Right lobe of liver (tissue), 6 donors: ENCODE results near the gene ZMIZ1. TPM values are rescaled to one million over a fixed set of nuclear protein-coding genes. Genes with fewer than 3 reads are reported as not detected.

Experiments
- ATAC-seq, 4 donors: fragments of 200-7000 bp; cut with Tn5 transposase; one replicate each; pipeline ENCODE4 v1.9.1; 2020; ENCODE audit warnings: mild to moderate bottlenecking in 4 of 4, moderate library complexity in 4 of 4
- DNase-seq, 3 donors: peaks; one replicate each; pipeline ENCODE4 v3.0.0-alpha.2; 2020
- H3K27ac ChIP-seq, 3 donors: fragments of 200-600 bp; one replicate each; pipeline ENCODE4 v1.8.0; 2022
- H3K27me3 ChIP-seq, 2 donors: fragments of 200-600 bp; one replicate each; pipeline ENCODE4 v1.8.0; 2022
- H3K36me3 ChIP-seq, 4 donors: fragments of 200-600 bp; sonication (generic) in 1 of 4; one replicate each; pipeline versions ENCODE4 v1.5.1 to v1.8.0; 2017 to 2022; ENCODE audit warnings: control low read depth in 1 of 4
- H3K4me1 ChIP-seq, 4 donors: fragments of 200-600 bp; sonication (generic) in 1 of 4; one replicate each; pipeline versions ENCODE4 v1.5.1 to v1.8.0; 2017 to 2022; ENCODE audit warnings: control low read depth in 1 of 4
- H3K4me3 ChIP-seq, 3 donors: fragments of 200-600 bp; one replicate each; pipeline ENCODE4 v1.8.0; 2022
- H3K9me3 ChIP-seq, 4 donors: fragments of 200-600 bp; sonication (generic) in 1 of 4; one replicate each; pipeline versions ENCODE4 v1.5.1 to v1.8.0; 2017 to 2022; ENCODE audit warnings: control low read depth in 1 of 4
- CTCF ChIP-seq, 4 donors: fragments of 200-600 bp in 3 of 4; fragments of 450-650 bp in 1 of 4; IDR thresholded peaks; one replicate each; pipeline versions ENCODE4 v1.5.1 to v1.8.0; 2016 to 2022; ENCODE audit warnings: antibody characterized with exemption in 4 of 4, mild to moderate bottlenecking in 2 of 4
- POLR2A ChIP-seq: fragments of 450-650 bp; IDR thresholded peaks from one replicate; pipeline ENCODE4 v1.6.1; 2017; ENCODE audit warnings: antibody characterized with exemption, mild to moderate bottlenecking
- WGBS: methylation state at CpG from one replicate; pipeline ENCODE4 v1.1.6; 2018; ENCODE audit warnings: low coverage, low lambda C conversion rate; ENCODE audit not compliant: insufficient coverage; ENCODE audit errors: missing lambda C conversion rate; 5-methylcytosine and 5-hydroxymethylcytosine counted together
- intact Hi-C, 2 donors: fragments of 100-400 bp; cut with DNase I; formaldehyde crosslinking; loops; one replicate each; pipeline versions ENCODE4 v1.11.2 to v1.14.1; 2022
- total RNA-seq, 6 experiments: library from RNA; depleted of rRNA in 2 of 6; stranded (reverse); fragments of >200 nt in 2 of 6; fragmentation: NEBNext Ultra II Directional in 3 of 6; extraction: Animal tissue kit (Norgen Biotek cat#: 25700) in 3 of 6; gene quantifications; one replicate each; pipeline versions ENCODE4 v1.1.0 to v1.2.4, GENCODE V29; 2016 to 2023
- donor health status: DM: no; HTN: yes; CAD: no.
- donor health status: DM: no; HTN: no; CAD: no.
- donor health status: DM: no; HTN: no; CAD: no.
- donor health status: DM: no; HTN: yes; CAD: no.
- donor health status: DM: no; HTN: yes; CAD: no.

The ZMIZ1 gene
- total RNA-seq, 6 experiments from 2014 or later: 9.9 to 22.8 (median 12.3) TPM

- WGBS: 87% methylated on average over 5 of the region's 12 CpGs
- no peak overlapping the region for H3K27ac ChIP-seq
- TF ChIP-seq CTCF (IDR thresholded peaks at IDR 0.05): no peak
- peaks cover 0 to 5% (median 2%) of the 10 kb centered on the region in 4 donors for H3K36me3 ChIP-seq
- no peak for DNase-seq
- H3K9me3 ChIP-seq: no peaks in the 10 kb centered on the region
- no peaks in the 10 kb centered on the region for H3K4me1 ChIP-seq
- no peak for ATAC-seq
- intact Hi-C loops: no loop called here
- no peaks in the 10 kb centered on the region for H3K27me3 ChIP-seq
- no peak overlapping the region for H3K4me3 ChIP-seq
Observed at GRCh38 chr10:79229830-79230327, 161.1 kb downstream of the ZMIZ1 start.

GRCh38 chr10:79230328-79230830, 161.6 kb downstream of the ZMIZ1 start:
- intact Hi-C loops: no loop called here
- 80% methylated on average over 13 of the region's 16 CpGs for WGBS
- no peak for TF ChIP-seq POLR2A
- TF ChIP-seq CTCF (IDR thresholded peaks at IDR 0.05): no peak
- H3K9me3 ChIP-seq: no peaks in the 10 kb centered on the region
- H3K27me3 ChIP-seq: no peaks in the 10 kb centered on the region
- H3K27ac ChIP-seq: no peak overlapping the region
- ATAC-seq (no peak), DNase-seq (no peak)
- H3K4me3 ChIP-seq: no peak overlapping the region
- H3K36me3 ChIP-seq: peaks cover 0 to 5% (median 2%) of the 10 kb centered on the region in 4 donors
- H3K4me1 ChIP-seq: no peaks in the 10 kb centered on the region

GRCh38 chr10:79230850-79231249, 162.1 kb downstream of the ZMIZ1 start:
- ATAC-seq (no peak), DNase-seq (no peak)
- no peaks in the 10 kb centered on the region for H3K27me3 ChIP-seq
- 60% methylated on average over 1 of the region's 4 CpGs for WGBS
- intact Hi-C loops: no loop called here
- no peaks in the 10 kb centered on the region for H3K9me3 ChIP-seq
- no peaks in the 10 kb centered on the region for H3K4me1 ChIP-seq
- peaks cover 0 to 5% (median 2%) of the 10 kb centered on the region in 4 donors for H3K36me3 ChIP-seq
- TF ChIP-seq POLR2A (no peak), CTCF (IDR thresholded peaks at IDR 0.05) (no peak)
- no peak overlapping the region for H3K27ac ChIP-seq
- H3K4me3 ChIP-seq: no peak overlapping the region

- WGBS: 86% methylated on average over 3 of the region's 3 CpGs
Observed at GRCh38 chr10:79231908-79232307, 163.1 kb downstream of the ZMIZ1 start.

More at GRCh38 chr10:79231908-79232307, 163.1 kb downstream of the ZMIZ1 start:
- Histone ChIP-seq H3K27ac (no peak overlapping the region), H3K9me3 (no peaks in the 10 kb centered on the region), H3K36me3 (peaks cover 0 to 5% (median under 1%) of the 10 kb centered on the region in 4 donors), H3K27me3 (no peaks in the 10 kb centered on the region), H3K4me3 (no peak overlapping the region), H3K4me1 (no peaks in the 10 kb centered on the region)
- DNase-seq (no peak), ATAC-seq (no peak)
- intact Hi-C loops: no loop called here
- TF ChIP-seq CTCF (IDR thresholded peaks at IDR 0.05) (no peak), POLR2A (no peak)
